Mammary epithelial cell (primary cell): Measurements from ENCODE around the gene SIK2.

Experiments
- EZH2 ChIP-seq: IDR thresholded peaks from 2 replicates; pipeline ENCODE4 v1.6.1; 2012; ENCODE audit warnings: low read length, inconsistent platforms, borderline replicate concordance
- TF ChIP-seq, protein P1 (sequence below), 2 donors: IDR thresholded peaks in 1 of 2; conservative IDR thresholded peaks in 1 of 2; 2 replicates each; pipeline ENCODE4 v1.5.1; 2011 to 2012; ENCODE audit warnings: inconsistent platforms in 2 of 2, low read length in 2 of 2, mild to moderate bottlenecking in 2 of 2, control low read depth in 1 of 2, low read depth in 1 of 2; ENCODE audit not compliant: insufficient read depth in 1 of 2; ENCODE audit errors: extremely low read depth in 1 of 2

DNA sequence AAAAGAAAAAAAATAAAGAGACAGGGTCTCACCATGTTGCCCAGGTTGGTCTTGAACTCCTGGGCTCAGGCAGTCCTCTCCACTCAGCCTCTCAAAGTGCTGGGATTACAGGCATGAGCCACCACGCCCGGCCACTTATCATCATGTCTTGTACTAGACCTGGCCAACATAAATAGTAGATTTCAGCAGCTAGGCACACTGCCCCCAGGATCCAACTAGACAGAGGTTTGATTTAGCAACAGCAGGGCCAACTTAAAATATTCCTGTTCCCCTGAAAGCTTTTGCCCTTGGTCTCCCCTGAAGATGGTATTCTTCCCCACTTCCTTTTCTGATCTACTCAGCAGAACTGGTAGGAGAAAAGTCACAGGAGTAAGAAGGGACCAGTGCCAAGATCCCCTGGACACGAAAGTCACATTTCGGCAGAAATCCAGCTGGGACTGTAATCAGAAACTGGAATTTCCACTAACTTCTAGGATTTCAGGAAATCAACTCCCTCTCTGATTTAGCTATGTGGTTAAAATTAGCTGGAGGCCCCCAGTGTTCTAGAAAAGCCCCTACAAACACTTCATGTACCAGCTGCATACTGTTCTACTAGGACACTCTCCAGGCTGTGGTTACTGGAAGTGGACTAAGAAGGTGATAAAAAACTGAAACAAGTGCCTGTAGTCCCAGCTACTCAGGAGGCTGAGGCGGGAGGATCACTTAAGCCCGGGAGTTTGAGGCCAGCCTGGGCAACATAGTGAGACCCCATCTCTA is 172.9 kb downstream of the SIK2 start:
- TF ChIP-seq EZH2 = no peak
- TF ChIP-seq, protein P1, sequence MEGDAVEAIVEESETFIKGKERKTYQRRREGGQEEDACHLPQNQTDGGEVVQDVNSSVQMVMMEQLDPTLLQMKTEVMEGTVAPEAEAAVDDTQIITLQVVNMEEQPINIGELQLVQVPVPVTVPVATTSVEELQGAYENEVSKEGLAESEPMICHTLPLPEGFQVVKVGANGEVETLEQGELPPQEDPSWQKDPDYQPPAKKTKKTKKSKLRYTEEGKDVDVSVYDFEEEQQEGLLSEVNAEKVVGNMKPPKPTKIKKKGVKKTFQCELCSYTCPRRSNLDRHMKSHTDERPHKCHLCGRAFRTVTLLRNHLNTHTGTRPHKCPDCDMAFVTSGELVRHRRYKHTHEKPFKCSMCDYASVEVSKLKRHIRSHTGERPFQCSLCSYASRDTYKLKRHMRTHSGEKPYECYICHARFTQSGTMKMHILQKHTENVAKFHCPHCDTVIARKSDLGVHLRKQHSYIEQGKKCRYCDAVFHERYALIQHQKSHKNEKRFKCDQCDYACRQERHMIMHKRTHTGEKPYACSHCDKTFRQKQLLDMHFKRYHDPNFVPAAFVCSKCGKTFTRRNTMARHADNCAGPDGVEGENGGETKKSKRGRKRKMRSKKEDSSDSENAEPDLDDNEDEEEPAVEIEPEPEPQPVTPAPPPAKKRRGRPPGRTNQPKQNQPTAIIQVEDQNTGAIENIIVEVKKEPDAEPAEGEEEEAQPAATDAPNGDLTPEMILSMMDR (conservative IDR thresholded peaks at IDR 0.05 in 1 of 2, IDR thresholded peaks at IDR 0.05 in 1 of 2; ENCODE audit: extremely low read depth in 1 of 2, insufficient read depth in 1 of 2, low read depth in 1 of 2, low read length in 2 of 2) = no peak
